H7 (cell line): ENCODE data around the gene RPL27. TPM values are rescaled to one million over a fixed set of nuclear protein-coding genes. Genes with fewer than 3 reads are reported as not detected.

Source experiments
- DNase-seq: peaks from one replicate; pipeline ENCODE4 v3.0.0; 2012
- H3K27me3 ChIP-seq: 2 replicates; pipeline ENCODE4 v1.6.0; 2011; ENCODE audit warnings: mild to moderate bottlenecking, low read length; ENCODE audit not compliant: control insufficient read depth, insufficient read depth
- H3K36me3 ChIP-seq: replicated peaks from 2 replicates; pipeline ENCODE4 v1.5.1; 2011; ENCODE audit warnings: low read length; ENCODE audit not compliant: control insufficient read depth, insufficient read depth
- H3K4me3 ChIP-seq: 2 replicates; pipeline ENCODE4 v1.5.1; 2011; ENCODE audit warnings: low read depth, mild to moderate bottlenecking, control low read depth, low read length, moderate library complexity; ENCODE audit not compliant: insufficient read depth
- total RNA-seq: library from RNA; depleted of rRNA; stranded (reverse); fragments of >200 nt; shearing (Covaris generic); gene quantifications from 2 replicates; pipeline ENCODE4 v1.2.3, GENCODE V29; 2014

RPL27 gene
- total RNA-seq, 1 experiment from 2014 or later: 1,832 TPM

GRCh38 chr17:43011728-43012472 is 13.7 kb downstream of the RPL27 start:
- H3K4me3 ChIP-seq: no peak overlapping the region
- H3K36me3 ChIP-seq: peaks cover 5% of the 10 kb centered on the region
- no peak for DNase-seq
- no peaks in the 10 kb centered on the region for H3K27me3 ChIP-seq

- H3K36me3 ChIP-seq: peaks cover 11% of the 10 kb centered on the region
- no peak for DNase-seq
- no peak overlapping the region for H3K4me3 ChIP-seq
- no peaks in the 10 kb centered on the region for H3K27me3 ChIP-seq
These were observed 15.1 kb downstream of the RPL27 start for GRCh38 chr17:43013296-43013695.

GRCh38 chr17:43014020-43014648 is 15.9 kb downstream of the RPL27 start:
- Histone ChIP-seq H3K4me3 (no peak overlapping the region), H3K27me3 (no peaks in the 10 kb centered on the region), H3K36me3 (peaks cover 15% of the 10 kb centered on the region)
- DNase-seq: no peak

GRCh38 chr17:43014649-43015542 is 16.7 kb downstream of the RPL27 start:
- Histone ChIP-seq H3K36me3 (peaks cover 17% of the 10 kb centered on the region), H3K4me3 (no peak overlapping the region), H3K27me3 (no peaks in the 10 kb centered on the region)
- no peak for DNase-seq

- no peak overlapping the region for H3K4me3 ChIP-seq
- H3K27me3 ChIP-seq: no peaks in the 10 kb centered on the region
- DNase-seq: peak; percentile 59
- H3K36me3 ChIP-seq: peaks cover 17% of the 10 kb centered on the region
These were observed 17.4 kb downstream of the RPL27 start for GRCh38 chr17:43015579-43015978.

- Histone ChIP-seq H3K27me3 (no peaks in the 10 kb centered on the region), H3K4me3 (no peak overlapping the region), H3K36me3 (peaks cover 17% of the 10 kb centered on the region)
- DNase-seq: no peak
These were observed 18.0 kb downstream of the RPL27 start for GRCh38 chr17:43016216-43016615.

GRCh38 chr17:43018008-43018853 is 20.0 kb downstream of the RPL27 start:
- no peak overlapping the region for H3K4me3 ChIP-seq
- H3K36me3 ChIP-seq: peaks cover 17% of the 10 kb centered on the region
- no peaks in the 10 kb centered on the region for H3K27me3 ChIP-seq
- DNase-seq: peak; percentile 52

- H3K36me3 ChIP-seq: peaks cover 17% of the 10 kb centered on the region
- no peak overlapping the region for H3K4me3 ChIP-seq
- DNase-seq: no peak
- no peaks in the 10 kb centered on the region for H3K27me3 ChIP-seq
These were observed 20.7 kb downstream of the RPL27 start for GRCh38 chr17:43018932-43019331.

- no peak for DNase-seq
- peaks cover 17% of the 10 kb centered on the region for H3K36me3 ChIP-seq
- H3K4me3 ChIP-seq: no peak overlapping the region
These were observed 21.2 kb downstream of the RPL27 start for GRCh38 chr17:43019418-43019817.

GRCh38 chr17:43020030-43020621 is 21.9 kb downstream of the RPL27 start:
- Histone ChIP-seq H3K4me3 (no peak overlapping the region), H3K36me3 (peaks cover 17% of the 10 kb centered on the region), H3K27me3 (no peaks in the 10 kb centered on the region)
- DNase-seq: peak; percentile 42

More at GRCh38 chr17:43019418-43019817, 21.2 kb downstream of the RPL27 start:
- H3K27me3 ChIP-seq: no peaks in the 10 kb centered on the region

- Histone ChIP-seq H3K36me3 (peaks cover 15% of the 10 kb centered on the region), H3K4me3 (peak overlapping the region; percentile 98), H3K27me3 (no peaks in the 10 kb centered on the region)
- peak; percentile 93 for DNase-seq
These were observed 22.8 kb downstream of the RPL27 start for GRCh38 chr17:43020789-43021740.

GRCh38 chr17:43021741-43022512 is 23.7 kb downstream of the RPL27 start, which contains the start of gene VAT1:
Gene VAT1, minus strand, starts transcription at chr17:43022385. Its CDS starts 63 bp downstream, at chr17:43022322.
- peak; percentile 96 for DNase-seq
- Histone ChIP-seq H3K27me3 (no peaks in the 10 kb centered on the region), H3K36me3 (peaks cover 12% of the 10 kb centered on the region), H3K4me3 (peak within 1 kb of the TSS; percentile 98)
